HepG2 (cell line): ENCODE measurements around the gene KCNAB2.

Experiments used
- BHLHE40 ChIP-seq: IDR thresholded peaks from 2 replicates; pipeline ENCODE4 v1.6.1; 2011; ENCODE audit warnings: low read length, improper control_type of control experiment
- CTCF ChIP-seq: sonication (generic); formaldehyde crosslinking; IDR thresholded peaks from 2 replicates; pipeline ENCODE4 v1.5.0; 2020; ENCODE audit warnings: mild to moderate bottlenecking, missing genetic modification reagents, moderate library complexity
- HIC2 ChIP-seq: sonication (generic); formaldehyde crosslinking; IDR thresholded peaks from 2 replicates; pipeline ENCODE4 v1.9.0; 2022; ENCODE audit warnings: low read depth, missing genetic modification reagents
- KLF9 ChIP-seq: IDR thresholded peaks from 2 replicates; pipeline ENCODE4 v1.6.1; 2016; ENCODE audit warnings: low read depth
- MYNN ChIP-seq: sonication (generic); formaldehyde crosslinking; IDR thresholded peaks from 2 replicates; pipeline ENCODE4 v1.4.0; 2020; ENCODE audit warnings: mild to moderate bottlenecking, low read depth, missing genetic modification reagents
- ZBTB21 ChIP-seq: sonication (generic); formaldehyde crosslinking; IDR thresholded peaks from 2 replicates; pipeline ENCODE4 v1.4.0; 2020; ENCODE audit warnings: missing genetic modification reagents
- ZNF530 ChIP-seq: sonication (generic); formaldehyde crosslinking; IDR thresholded peaks from 2 replicates; pipeline ENCODE4 v1.5.0; 2020; ENCODE audit warnings: low read depth, mild to moderate bottlenecking, missing genetic modification reagents
- ZNF546 ChIP-seq: sonication (generic); formaldehyde crosslinking; conservative IDR thresholded peaks from 2 replicates; pipeline ENCODE4 v1.8.1; 2023; ENCODE audit warnings: mild to moderate bottlenecking, missing genetic modification reagents

DNA sequence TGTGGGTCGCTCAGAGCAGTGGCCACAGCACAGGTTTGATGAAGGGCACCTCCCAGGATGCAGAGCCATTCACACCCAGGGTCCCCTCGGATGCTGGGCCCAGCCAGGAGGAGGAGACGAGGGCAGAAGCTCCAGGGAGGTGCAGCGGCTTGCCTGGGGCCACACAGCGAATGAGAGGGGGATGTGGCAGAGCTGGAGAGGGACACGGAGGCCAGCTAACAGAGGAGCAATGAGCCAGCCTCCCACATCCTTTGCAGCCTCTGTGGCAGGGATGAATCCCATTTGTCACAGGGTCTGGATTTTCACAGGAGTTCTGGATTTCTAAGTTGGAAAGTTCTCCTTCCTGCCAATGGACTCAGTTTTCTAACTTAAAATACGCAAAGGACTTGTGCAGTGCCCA is 98.5 kb downstream of the KCNAB2 start:
- TF ChIP-seq ZNF546 (CRISPR knock-in tag) (no peak), MYNN (CRISPR knock-in tag) (no peak), HIC2 (CRISPR knock-in tag) (no peak), ZBTB21 (CRISPR knock-in tag) (no peak), BHLHE40 (no peak), KLF9 (CRISPR knock-in tag) (no peak), ZNF530 (no peak), CTCF (CRISPR knock-in tag) (no peak)
